Parathyroid adenoma (tissue), 2 donors: ENCODE data around the gene HSD17B2.

Experiments used
- H2AFZ ChIP-seq: fragments of 300-600 bp; sonication (generic); one replicate; pipeline ENCODE4 v1.7.0; 2017; ENCODE audit warnings: antibody characterized with exemption, mild to moderate bottlenecking
- H3K27ac ChIP-seq: fragments of 300-600 bp; sonication (generic); one replicate; pipeline ENCODE4 v1.7.0; 2017
- H3K27me3 ChIP-seq: fragments of 300-600 bp; sonication (generic); one replicate; pipeline ENCODE4 v1.7.0; 2017; ENCODE audit warnings: low read length; ENCODE audit not compliant: control insufficient read depth, insufficient read depth
- H3K36me3 ChIP-seq: fragments of 300-600 bp; sonication (generic); one replicate; pipeline ENCODE4 v1.7.0; 2017; ENCODE audit warnings: low read length; ENCODE audit not compliant: control insufficient read depth, insufficient read depth
- H3K4me1 ChIP-seq: fragments of 300-600 bp; sonication (generic); one replicate; pipeline ENCODE4 v1.7.0; 2017; ENCODE audit warnings: control low read depth
- H3K4me2 ChIP-seq: fragments of 300-600 bp; sonication (generic); one replicate; pipeline ENCODE4 v1.7.0; 2017; ENCODE audit warnings: low read length
- H3K4me3 ChIP-seq: fragments of 300-600 bp; sonication (generic); one replicate; pipeline ENCODE4 v1.7.0; 2017; ENCODE audit warnings: low read depth, low read length
- H3K79me2 ChIP-seq: fragments of 300-600 bp; sonication (generic); one replicate; pipeline ENCODE4 v1.7.0; 2017; ENCODE audit warnings: control low read depth
- H3K9ac ChIP-seq: fragments of 300-600 bp; sonication (generic); one replicate; pipeline ENCODE4 v1.7.0; 2017; ENCODE audit warnings: mild to moderate bottlenecking
- H3K9me3 ChIP-seq: fragments of 300-600 bp; sonication (generic); one replicate; pipeline ENCODE4 v1.7.0; 2017; ENCODE audit warnings: low read length; ENCODE audit not compliant: control insufficient read depth
- TF ChIP-seq, protein P1 (sequence below): fragments of 300-600 bp; sonication (generic); IDR thresholded peaks from one replicate; pipeline ENCODE4 v1.7.0; 2017; ENCODE audit warnings: antibody characterized with exemption, mild to moderate bottlenecking
- donor health status: primary hyperparathyroidism.

HSD17B2 gene

DNA sequence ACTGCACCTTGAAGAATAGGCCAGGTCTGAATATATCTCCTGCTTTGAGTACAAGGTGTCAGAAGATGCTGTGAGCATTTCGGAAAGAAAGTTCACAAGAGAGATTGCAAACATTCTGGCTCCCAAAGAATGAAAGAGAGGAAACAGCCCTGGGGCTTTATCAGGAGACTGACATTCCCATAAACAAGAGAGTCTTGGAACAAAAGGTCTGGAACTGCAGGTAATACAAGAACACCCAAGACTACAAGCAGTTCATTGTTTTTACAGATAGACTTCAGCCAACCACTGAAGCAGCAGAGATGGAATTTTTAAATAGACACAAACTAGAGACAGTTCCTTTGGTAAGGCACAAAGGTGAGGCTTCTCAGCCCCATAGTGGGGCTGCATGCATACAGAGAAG lies 14.4 kb downstream of the HSD17B2 start:
- TF ChIP-seq, protein P1, sequence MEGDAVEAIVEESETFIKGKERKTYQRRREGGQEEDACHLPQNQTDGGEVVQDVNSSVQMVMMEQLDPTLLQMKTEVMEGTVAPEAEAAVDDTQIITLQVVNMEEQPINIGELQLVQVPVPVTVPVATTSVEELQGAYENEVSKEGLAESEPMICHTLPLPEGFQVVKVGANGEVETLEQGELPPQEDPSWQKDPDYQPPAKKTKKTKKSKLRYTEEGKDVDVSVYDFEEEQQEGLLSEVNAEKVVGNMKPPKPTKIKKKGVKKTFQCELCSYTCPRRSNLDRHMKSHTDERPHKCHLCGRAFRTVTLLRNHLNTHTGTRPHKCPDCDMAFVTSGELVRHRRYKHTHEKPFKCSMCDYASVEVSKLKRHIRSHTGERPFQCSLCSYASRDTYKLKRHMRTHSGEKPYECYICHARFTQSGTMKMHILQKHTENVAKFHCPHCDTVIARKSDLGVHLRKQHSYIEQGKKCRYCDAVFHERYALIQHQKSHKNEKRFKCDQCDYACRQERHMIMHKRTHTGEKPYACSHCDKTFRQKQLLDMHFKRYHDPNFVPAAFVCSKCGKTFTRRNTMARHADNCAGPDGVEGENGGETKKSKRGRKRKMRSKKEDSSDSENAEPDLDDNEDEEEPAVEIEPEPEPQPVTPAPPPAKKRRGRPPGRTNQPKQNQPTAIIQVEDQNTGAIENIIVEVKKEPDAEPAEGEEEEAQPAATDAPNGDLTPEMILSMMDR: no peak
- Histone ChIP-seq H3K9ac (no peak overlapping the region), H2AFZ (no peak overlapping the region), H3K4me1 (no peaks in the 10 kb centered on the region), H3K27me3 (no peaks in the 10 kb centered on the region), H3K4me2 (no peak overlapping the region), H3K4me3 (no peak overlapping the region), H3K36me3 (no peaks in the 10 kb centered on the region), H3K27ac (no peak overlapping the region), H3K9me3 (no peaks in the 10 kb centered on the region), H3K79me2 (no peaks in the 10 kb centered on the region)

DNA sequence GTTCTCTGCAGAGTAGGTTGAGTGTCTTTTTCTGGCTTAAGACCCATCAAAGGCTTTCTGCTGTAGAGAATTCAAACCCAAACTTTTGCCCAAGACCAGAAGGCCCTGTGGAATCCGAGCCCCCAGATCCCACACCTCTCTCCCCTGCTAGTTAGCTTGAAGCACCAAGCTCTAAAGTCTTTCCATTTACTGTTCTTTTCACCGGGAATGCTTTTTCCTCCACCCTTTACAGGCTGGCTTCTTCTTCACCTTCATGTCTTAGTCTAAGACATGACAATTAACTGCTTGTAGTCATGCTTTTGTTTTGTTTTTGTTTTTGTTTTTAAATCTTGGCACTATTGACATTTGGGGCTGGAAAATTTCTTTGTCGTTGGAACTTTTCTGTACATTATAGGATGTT lies 15.5 kb downstream of the HSD17B2 start:
- no peak overlapping the region for H2AFZ ChIP-seq
- no peak overlapping the region for H3K4me3 ChIP-seq
- no peaks in the 10 kb centered on the region for H3K9me3 ChIP-seq
- no peaks in the 10 kb centered on the region for H3K4me1 ChIP-seq
- H3K27me3 ChIP-seq: no peaks in the 10 kb centered on the region
- H3K79me2 ChIP-seq: no peaks in the 10 kb centered on the region
- no peak overlapping the region for H3K4me2 ChIP-seq
- no peak overlapping the region for H3K27ac ChIP-seq
- H3K36me3 ChIP-seq: no peaks in the 10 kb centered on the region
- TF ChIP-seq, protein P1: no peak
- no peak overlapping the region for H3K9ac ChIP-seq

DNA sequence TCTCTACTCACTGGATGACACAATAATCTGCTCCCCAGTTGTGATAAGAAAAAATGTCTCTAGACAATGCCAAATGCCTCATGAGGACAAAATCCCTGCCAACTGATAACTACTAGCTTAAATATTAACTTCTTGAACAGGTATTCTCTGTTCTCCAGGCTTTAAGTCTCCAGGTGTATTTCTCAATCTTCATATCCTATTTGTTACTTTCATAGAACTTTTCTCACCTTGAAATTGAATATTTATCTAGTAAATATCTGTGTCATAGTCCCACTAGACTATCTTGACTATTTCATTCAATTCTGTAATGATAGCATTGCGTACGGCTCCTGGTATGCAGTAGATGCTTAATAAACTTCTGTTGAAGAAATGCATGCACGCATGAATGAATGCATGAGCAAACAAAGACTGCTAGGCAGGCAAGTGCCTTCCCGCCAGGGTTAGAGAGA lies 15.9 kb downstream of the HSD17B2 start:
- TF ChIP-seq, protein P1: no peak
- Histone ChIP-seq H3K4me3 (no peak overlapping the region), H3K36me3 (no peaks in the 10 kb centered on the region), H3K9ac (no peak overlapping the region), H3K27me3 (no peaks in the 10 kb centered on the region), H3K27ac (no peak overlapping the region), H3K4me2 (no peak overlapping the region), H3K9me3 (no peaks in the 10 kb centered on the region), H2AFZ (no peak overlapping the region), H3K4me1 (no peaks in the 10 kb centered on the region), H3K79me2 (no peaks in the 10 kb centered on the region)

DNA sequence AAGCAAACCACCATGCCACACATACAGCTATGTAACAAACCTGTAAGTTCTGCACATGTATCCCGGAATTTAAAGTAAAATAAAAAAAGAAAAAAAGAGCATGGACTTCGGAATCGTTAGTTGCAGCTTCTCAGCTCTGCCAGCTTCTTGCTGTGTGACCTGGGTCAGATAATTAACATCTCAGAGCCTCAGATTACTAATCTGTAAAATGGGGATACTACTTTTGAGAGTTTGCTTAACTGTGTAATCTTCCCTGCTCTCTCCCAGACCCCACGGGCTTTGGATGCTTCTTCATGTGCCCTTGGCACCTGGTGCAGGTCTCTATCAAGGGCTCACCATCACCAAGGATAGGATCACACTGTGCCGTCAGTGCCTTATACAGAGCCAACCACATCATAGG lies 16.6 kb downstream of the HSD17B2 start:
- H2AFZ ChIP-seq: no peak overlapping the region
- H3K79me2 ChIP-seq: no peaks in the 10 kb centered on the region
- TF ChIP-seq, protein P1: no peak
- no peak overlapping the region for H3K27ac ChIP-seq
- no peaks in the 10 kb centered on the region for H3K9me3 ChIP-seq
- no peaks in the 10 kb centered on the region for H3K36me3 ChIP-seq
- H3K4me1 ChIP-seq: no peaks in the 10 kb centered on the region
- H3K4me2 ChIP-seq: no peak overlapping the region
- H3K4me3 ChIP-seq: no peak overlapping the region
- H3K27me3 ChIP-seq: no peaks in the 10 kb centered on the region
- no peak overlapping the region for H3K9ac ChIP-seq

DNA sequence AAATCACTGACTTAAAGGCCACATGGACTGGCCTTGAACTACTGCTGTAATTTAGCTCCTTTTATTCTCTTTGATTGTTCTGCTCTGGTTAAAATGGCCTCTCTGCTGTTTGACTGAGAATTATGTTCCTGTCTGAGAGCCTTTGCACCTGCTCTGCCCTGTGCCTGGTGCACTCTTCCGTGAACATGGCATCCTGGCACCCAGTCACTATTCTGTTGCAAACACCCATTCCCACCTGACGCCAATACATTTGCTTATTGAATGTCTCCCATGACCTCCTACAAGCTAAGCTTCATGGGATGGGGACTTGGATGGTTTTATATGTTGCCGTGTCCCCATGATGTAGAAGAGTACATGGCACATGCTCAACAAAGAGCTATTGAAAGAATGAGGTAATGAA lies 20.1 kb downstream of the HSD17B2 start:
- no peak overlapping the region for H3K4me3 ChIP-seq
- no peaks in the 10 kb centered on the region for H3K9me3 ChIP-seq
- H3K9ac ChIP-seq: no peak overlapping the region
- no peak overlapping the region for H3K4me2 ChIP-seq
- no peaks in the 10 kb centered on the region for H3K79me2 ChIP-seq
- no peak overlapping the region for H2AFZ ChIP-seq
- H3K4me1 ChIP-seq: no peaks in the 10 kb centered on the region
- TF ChIP-seq, protein P1: no peak
- no peaks in the 10 kb centered on the region for H3K27me3 ChIP-seq
- no peak overlapping the region for H3K27ac ChIP-seq
- no peaks in the 10 kb centered on the region for H3K36me3 ChIP-seq
